ENCODE data around the gene KRTAP9-2.
"Not testable (repeated sequence)": the region's sequence is repeated elsewhere in the genome, so short reads cannot be mapped to it uniquely, and the experiment has no call there.

Gene KRTAP9-2

DNA sequence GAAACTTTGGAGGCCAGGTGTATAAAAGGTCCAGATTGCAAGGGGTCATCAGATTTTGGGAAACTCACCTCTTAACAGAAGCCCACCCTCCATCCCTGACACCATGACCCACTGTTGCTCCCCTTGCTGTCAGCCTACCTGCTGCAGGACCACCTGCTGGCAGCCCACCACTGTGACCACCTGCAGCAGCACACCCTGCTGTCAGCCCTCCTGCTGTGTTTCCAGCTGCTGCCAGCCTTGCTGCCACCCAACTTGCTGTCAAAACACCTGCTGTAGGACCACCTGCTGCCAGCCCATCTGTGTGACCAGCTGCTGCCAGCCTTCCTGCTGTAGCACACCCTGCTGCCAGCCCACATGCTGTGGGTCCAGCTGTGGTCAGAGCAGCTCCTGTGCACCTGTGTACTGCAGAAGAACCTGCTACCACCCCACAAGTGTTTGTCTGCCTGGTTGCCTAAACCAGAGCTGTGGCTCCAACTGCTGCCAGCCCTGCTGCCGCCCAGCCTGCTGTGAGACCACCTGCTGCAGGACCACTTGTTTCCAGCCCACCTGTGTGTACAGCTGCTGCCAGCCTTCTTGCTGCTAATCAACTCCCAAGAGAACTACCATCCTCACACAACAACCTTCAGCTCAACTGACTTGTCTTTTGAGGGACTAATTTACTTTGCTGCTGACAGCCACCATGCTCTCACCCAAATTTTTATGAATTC is 6.1 kb downstream of the KRTAP9-2 start, which contains the start of gene KRTAP9-3:
Gene KRTAP9-3, plus strand, starts transcription at position 51 of the 707 bp plus-strand sequence. Its CDS starts 53 bp downstream, at position 104.
- not testable (repeated sequence) for DNase-seq (ENCODE audit: low read depth, low spot score)

DNA sequence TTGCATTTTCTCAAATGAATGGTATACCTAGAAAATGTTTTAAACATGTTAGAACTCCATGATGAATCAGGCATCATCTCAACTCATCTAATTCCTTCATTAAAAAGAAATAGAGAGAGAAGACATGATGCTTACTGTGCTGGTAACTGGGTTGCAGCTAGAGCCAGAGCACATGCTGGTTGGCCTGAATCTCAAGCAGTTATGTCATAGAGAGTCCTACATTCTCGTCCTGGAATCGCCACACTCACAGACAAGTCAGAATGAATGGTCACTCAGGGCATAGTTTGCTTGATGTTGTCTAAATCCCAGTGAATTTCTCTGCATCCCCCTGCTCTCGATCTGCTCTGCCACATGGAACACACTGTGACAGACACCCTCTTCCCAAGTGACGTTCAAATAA is 10.7 kb downstream of the KRTAP9-2 start:
- not testable (repeated sequence) for DNase-seq (ENCODE audit: low read depth, low spot score)

DNA sequence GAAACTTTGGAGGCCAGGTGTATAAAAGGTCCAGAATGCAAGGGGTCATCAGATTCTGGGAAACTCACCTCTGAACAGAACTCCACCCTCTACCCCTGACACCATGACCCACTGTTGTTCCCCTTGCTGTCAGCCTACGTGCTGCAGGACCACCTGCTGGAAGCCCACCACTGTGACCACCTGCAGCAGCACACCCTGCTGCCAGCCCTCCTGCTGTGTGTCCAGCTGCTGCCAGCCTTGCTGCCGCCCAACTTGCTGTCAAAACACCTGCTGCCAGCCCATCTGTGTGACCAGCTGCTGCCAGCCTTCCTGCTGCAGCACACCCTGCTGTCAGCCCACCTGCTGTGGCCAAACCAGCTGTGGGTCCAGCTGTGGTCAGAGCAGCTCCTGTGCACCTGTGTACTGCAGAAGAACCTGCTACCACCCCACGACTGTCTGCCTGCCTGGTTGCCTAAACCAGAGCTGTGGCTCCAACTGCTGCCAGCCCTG is 11.5 kb downstream of the KRTAP9-2 start, which contains the start of gene KRTAP9-8:
Gene KRTAP9-8, plus strand, starts transcription at position 51 of the 489 bp plus-strand sequence. Its CDS starts 53 bp downstream, at position 104.
- not testable (repeated sequence) for DNase-seq (ENCODE audit: low read depth, low spot score)

DNA sequence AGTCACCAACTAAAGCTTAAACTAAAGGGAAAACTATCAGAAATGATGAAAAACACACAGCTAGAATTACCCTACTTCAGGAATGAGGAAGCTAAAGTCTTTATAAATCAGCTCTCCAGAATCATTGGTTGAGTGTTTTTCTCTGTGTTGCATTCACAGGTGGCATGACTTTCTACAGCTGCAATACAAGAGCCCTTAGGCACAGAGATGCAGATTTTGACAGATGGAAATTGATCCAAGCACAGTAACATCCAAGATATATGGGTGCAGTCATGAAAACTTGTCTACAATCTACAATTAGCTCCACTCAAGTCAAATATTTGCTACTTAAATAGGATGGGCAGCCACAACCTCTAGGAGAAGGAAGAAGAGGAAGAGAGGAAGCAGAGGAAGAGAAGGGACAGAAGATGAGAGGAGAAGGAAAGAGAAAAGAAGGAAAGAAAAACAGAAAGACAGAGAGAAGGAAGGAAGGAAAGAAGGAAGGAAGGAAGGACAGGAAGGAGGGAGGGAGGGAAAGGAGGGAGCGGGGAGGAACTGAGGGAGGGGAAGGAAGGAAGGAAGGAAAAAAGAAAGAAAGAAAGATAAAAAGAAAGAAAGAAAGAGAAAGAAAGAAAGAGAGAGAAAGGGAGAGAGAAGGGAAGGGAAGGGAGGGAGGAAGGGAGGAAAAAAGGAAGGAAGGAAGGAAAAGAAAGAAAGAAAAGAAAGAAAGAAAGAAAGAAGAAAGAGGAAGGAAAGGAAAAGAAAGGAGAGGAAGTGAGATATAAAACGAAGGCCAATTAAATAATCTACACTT is 20.7 kb downstream of the KRTAP9-2 start:
- not testable (repeated sequence) for DNase-seq (ENCODE audit: low read depth, low spot score)

DNA sequence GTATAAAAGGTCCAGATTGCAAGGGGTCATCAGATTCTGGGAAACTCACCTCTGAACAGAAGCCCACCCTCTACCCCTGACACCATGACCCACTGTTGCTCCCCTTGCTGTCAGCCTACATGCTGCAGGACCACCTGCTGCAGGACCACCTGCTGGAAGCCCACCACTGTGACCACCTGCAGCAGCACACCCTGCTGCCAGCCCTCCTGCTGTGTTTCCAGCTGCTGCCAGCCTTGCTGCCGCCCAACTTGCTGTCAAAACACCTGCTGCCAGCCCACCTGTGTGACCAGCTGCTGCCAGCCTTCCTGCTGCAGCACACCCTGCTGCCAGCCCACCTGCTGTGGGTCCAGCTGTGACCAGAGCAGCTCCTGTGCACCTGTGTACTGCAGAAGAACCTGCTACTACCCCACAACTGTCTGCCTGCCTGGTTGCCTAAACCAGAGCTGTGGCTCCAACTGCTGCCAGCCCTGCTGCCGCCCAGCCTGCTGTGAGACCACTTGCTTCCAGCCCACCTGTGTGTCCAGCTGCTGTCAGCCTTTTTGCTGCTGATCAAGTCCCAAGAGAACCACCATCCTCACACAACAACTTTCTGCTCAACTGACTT is 23.3 kb downstream of the KRTAP9-2 start, which contains the start of gene KRTAP9-4:
Gene KRTAP9-4, plus strand, starts transcription at position 51 of the 604 bp plus-strand sequence. Its CDS starts 34 bp downstream, at position 85.
- DNase-seq (ENCODE audit: low read depth, low spot score) = not testable (repeated sequence)

DNA sequence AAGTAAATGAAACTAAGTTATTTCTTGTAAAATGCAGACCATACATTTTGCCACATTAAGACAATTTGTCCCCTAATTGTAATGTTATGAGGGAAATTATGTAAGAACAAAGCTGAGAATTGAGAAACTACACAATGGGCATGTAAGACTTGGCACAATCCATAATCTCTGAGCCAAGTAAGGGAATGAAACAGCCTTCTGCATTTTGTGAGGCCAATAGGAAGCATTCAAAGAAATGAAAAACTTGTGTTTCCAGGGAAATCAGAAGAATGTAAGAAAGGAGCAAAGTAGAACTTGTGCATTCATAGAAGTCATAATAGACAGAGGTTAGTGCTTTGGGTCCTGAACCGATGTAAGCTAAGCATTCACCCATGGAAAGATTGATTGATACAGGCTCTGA is 24.8 kb downstream of the KRTAP9-2 start:
- DNase-seq (ENCODE audit: low read depth, low spot score) = no peak

DNA sequence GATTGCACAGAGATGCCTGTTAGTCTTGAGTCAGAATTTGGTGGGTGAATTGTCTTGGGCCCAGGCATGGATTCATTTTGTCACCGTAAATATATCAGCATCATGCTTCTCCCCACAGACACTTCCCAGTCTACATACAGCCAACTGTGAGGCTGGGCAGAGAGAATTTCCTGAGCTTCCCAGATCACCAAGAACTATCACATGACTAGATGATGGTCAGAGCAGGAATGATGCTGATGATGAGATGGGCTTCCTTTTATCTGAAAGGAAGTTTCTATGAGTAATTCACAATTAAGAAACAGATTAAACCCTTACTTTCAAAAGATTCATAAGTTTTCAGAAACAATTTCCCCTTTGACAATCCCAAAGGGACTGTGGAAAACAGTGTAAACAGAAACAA is 28.4 kb downstream of the KRTAP9-2 start:
- DNase-seq (ENCODE audit: low read depth, low spot score) = no peak

DNA sequence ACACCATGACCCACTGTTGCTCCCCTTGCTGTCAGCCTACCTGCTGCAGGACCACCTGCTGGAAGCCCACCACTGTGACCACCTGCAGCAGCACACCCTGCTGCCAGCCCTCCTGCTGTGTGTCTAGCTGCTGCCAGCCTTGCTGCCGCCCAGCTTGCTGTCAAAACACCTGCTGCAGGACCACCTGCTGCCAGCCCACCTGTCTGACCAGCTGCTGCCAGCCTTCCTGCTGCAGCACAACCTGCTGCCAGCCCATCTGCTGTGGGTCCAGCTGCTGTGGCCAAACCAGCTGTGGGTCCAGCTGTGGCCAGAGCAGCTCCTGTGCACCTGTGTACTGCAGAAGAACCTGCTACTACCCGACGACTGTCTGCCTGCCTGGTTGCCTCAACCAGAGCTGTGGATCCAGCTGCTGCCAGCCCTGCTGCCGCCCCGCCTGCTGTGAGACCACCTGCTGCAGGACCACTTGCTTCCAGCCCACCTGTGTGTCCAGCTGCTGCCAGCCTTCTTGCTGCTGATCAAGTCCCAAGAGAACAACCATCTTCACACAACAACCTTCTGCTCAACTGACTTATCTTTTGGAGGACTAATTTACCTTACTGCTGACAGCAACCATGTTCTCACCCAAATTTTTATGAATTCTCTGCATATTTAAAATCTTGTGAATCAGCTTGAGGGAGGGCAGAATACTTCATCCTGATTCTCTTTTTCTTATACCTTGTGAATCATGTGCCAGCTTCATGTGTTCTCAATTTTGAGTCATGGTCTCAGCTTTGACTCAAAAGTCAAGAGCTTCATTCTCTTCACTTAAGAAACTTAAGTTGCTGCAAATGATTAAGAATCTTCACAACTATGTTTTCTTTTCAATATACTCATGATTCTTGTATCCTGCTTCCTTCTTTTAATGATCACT is 29.2 kb downstream of the KRTAP9-2 start, which contains the start of gene KRTAP9-9:
Gene KRTAP9-9, plus strand, starts transcription at position 4 of the 910 bp plus-strand sequence.
- not testable (repeated sequence) for DNase-seq (ENCODE audit: low read depth, low spot score)

DNA sequence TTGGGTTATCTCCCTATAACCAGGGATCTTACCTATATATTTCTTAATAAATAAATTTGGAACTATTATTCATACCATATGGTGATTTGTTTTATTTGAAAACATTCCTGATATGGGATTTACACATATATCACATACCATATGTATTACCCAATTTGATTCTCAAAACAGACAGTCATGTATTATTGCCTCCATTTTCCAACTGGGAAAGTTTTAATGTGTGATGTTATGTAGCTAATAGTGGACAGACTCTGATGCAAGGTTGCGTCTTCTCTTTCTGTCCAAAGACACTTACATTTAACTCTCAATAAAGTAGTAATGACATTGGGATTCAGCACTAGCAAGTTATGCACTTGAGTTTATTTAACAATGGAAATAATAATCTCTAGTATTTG is 29.8 kb downstream of the KRTAP9-2 start:
- no peak for DNase-seq (ENCODE audit: low read depth, low spot score)

DNA sequence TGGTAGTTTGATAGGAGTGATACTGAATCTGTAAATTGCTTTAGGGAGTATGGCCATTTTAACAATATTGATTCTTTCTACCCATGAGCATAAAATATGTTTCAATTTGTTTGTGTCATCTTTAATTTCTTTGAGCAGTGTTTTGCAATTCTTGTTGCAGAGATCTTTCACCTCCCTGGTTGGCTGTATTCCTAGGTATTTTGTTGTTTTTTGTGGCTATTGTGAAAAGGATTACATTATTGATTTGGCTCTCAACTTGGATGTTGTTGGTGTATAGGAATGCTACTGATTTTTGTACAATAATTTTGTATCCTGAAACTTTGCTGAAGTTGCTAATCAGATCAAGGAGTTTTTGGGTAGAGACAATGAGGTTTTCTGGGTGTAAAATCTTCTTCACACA is 32.0 kb downstream of the KRTAP9-2 start:
- DNase-seq (ENCODE audit: low read depth, low spot score) = no peak

DNA sequence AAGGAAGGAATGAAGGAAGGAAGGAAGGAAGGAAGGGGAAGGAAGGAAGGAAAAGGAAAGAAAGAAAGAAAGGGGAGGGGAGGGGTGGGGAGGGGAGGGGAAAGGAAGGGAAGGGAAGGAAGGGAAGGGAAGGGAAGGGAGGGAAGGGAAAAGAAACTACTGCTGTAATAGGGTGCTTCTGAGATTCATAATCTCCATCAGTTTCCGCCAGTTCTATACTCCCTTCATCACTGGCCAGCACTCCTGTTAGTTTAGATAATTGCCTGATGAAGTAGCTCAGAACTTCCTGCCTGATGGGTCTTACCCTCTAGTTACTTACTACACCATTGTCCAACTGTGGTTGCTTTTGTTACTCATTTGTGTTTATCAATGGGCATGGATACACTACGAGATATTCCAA is 36.8 kb downstream of the KRTAP9-2 start:
- no peak for DNase-seq (ENCODE audit: low read depth, low spot score)

DNA sequence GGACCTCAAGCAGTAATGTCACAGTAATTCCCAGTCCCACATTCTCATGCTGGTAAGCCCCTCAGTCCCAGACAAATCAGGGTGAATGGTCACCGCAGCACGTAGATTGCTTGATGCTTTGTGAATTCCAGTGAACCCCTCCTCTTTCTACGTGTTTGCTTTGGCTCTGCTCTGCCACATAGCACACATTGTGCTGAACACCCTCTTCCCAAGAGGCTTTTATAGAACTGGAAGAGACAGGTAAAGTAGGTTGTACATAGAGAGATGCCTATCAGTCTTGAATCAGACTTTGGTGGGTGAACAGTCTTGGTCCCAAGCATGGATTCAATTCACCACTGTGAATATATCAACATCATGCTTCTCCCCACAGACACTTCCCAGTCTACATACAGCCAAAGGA is 38.2 kb downstream of the KRTAP9-2 start:
- DNase-seq (ENCODE audit: low read depth, low spot score) = no peak

DNA sequence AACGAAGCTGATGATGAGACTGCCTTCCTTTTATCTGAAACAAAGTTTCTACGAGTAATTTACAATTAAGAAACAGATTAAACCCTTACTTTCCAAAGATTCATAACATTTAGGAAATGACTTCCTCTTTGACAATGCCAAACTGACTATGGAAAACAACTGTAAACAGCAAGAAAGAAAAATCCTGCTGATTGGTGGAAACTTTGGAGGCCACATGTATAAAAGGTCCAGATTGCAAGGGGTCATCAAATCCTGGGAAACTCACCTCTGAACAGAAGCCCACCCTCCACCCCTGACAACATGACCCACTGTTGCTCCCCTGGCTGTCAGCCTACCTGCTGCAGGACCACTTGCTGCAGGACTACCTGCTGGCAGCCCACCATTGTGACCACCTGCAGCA is 38.6 kb downstream of the KRTAP9-2 start, which contains the start of gene KRTAP9-6:
Gene KRTAP9-6, plus strand, starts transcription at position 301 of the 400 bp plus-strand sequence. Its CDS starts 0 bp downstream, at position 301.
- no peak for DNase-seq (ENCODE audit: low read depth, low spot score)

DNA sequence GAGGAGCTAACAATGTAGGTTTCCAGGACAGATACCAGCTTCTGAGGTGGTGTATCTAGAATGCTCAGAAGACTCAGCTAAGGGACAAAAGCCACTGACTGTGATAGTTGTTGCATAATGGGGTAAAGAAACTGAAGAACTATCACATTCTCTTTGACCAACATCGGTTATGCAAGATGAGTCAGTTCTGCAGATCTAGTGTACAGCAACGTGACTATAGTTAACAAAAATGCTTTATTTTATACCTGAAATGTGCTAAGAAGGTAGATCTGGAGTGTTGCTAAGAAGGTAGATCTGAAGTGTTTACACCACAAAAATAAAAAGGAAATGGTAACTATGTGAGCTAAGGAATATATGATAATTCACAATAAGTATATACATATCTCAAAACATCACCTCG is 41.3 kb downstream of the KRTAP9-2 start:
- DNase-seq (ENCODE audit: low read depth, low spot score) = no peak

DNA sequence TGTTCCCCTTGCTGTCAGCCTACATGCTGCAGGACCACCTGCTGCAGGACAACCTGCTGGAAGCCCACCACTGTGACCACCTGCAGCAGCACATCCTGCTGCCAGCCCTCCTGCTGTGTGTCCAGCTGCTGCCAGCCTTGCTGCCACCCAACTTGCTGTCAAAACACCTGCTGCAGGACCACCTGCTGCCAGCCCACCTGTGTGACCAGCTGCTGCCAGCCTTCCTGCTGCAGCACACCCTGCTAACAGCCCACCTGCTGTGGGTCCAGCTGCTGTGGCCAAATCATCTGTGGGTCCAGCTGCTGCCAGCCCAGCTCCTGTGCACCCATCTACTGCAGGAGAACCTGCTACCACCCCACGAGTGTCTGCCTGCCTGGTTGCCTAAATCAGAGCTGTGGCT is 44.9 kb downstream of the KRTAP9-2 start:
- not testable (repeated sequence) for DNase-seq (ENCODE audit: low read depth, low spot score)

DNA sequence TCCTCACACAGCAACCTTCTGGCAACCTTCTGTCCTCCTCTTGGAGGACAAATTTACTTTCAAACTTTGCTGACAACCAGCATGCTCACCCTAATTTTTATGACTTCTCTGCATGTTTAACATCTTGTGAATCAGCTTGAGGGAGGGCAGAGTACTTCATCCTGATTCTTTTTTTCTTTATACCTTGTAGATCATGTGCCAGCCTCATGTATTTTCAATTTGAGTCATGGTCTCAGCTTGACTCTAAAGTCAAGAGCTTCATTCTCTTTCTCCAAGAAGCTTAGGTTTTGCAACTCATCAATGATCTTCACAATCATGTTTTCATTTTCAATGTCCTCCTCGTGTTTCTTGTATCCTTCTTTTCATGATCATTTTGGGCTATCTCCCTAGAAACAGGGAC is 45.4 kb downstream of the KRTAP9-2 start:
- DNase-seq (ENCODE audit: low read depth, low spot score) = no peak

DNA sequence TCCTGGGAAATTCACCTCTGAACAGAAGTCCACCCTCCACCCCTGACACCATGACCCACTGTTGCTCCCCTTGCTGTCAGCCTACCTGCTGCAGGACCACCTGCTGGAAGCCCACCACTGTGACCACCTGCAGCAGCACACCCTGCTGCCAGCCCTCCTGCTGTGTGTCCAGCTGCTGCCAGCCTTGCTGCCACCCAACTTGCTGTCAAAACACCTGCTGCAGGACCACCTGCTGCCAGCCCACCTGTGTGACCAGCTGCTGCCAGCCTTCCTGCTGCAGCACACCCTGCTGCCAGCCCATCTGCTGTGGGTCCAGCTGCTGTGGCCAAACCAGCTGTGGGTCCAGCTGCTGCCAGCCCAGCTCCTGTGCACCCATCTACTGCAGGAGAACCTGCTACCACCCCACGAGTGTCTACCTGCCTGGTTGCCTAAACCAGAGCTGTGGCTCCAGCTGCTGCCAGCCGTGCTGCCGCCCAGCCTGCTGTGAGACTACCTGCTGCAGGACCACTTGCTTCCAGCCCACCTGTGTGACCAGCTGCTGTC is 49.3 kb downstream of the KRTAP9-2 start, which contains the start of gene KRTAP9-7:
Gene KRTAP9-7, plus strand, starts transcription at position 51 of the 543 bp plus-strand sequence. Its CDS starts 0 bp downstream, at position 51.
- not testable (repeated sequence) for DNase-seq (ENCODE audit: low read depth, low spot score)

All from ELF-1 (cell line).